ENCODE measurements around the gene RAB28.

RAB28 gene

DNA sequence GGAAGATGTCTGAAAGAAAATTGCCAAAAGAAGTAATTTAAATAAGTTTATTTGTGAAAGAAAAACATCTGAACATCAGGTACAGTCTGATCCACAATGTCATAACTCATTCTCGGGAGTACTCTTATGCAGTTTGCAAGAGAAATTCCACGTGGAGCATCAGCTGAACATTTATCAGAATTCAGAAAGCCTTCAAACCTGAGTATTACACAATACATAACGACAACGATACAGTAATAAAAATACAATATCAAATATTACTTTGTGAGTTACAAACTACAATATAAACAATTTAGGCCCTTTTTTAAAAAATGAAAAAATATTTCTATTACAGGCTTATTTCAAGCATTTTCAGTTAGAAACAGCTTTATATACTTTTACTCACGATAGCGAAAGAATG lies 116.4 kb downstream of the RAB28 start:
- DNase-seq: no peak

DNA sequence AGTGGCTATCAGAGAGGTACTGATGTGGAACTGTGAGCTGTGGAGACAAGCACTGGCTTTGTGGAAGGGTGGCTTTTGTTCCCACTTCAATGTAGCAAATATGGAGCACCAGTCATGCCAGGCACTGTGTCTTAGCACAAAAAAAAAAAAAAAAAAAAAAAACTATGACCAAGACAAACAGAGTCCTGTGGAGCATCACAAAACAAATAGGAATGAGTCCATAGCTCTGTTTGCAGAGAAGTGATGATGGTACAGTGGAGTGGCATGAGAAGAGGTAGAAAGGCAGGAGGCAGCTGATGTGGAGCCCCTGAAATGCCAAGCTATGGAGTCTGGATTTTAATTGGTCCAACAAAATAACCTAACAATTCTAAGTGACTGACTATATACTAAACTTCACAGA lies 116.9 kb downstream of the RAB28 start:
- DNase-seq: no peak

DNA sequence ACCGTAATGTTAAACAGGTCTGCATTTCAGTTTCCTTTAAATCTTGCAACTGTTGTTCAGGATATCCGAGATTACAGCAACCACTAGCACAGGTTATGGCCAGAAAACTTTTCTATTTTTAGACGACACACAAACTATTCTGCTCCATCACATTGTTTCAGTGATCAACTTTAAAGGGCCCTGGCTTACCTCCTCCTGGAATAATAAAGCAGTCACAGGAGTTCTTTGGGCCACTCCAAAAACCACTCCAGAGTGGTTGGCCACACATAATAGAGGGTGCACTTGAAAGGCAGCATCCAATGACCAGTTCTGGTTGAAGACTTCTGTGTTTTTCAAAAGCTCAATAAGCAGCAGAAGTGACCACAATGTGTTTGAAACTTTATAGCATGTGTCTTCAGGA lies 118.9 kb downstream of the RAB28 start:
- DNase-seq: no peak

DNA sequence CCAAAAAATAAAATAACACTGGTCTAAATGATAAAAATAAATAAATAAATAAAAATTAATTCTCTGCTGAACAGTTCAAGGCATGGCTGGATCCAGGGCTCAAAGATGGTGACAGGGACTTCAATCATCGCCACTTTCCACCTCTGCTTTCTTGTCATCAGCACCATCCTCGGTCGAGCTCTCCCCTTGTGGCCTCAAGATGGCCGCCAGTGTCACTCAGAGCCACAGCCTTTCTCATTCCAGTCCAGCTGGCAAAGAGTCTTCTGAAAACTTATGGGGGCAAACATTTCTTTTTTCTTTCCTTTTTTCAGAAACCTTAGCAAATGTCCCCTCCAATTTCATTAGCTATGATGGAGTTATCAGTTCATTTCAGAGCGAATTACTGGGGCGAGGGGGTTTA lies 119.5 kb downstream of the RAB28 start:
- no peak for DNase-seq

DNA sequence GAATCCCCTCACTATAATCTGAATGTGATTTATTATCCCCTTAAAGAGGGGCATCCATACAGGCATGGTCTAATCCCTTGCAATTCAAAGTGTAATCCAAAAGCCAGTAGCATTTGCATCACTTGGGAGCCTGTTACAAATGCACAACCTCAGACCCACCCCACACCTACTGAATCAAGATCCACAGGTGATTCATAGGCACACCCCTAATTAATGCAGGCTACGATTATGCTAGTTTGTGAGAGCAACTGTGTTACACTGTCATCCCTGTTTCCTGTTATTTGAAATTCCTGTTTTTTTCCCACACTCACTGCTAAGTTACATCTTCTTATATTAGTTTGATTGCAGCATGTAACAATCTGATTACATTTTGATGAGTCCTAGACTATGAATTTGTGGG lies 120.0 kb downstream of the RAB28 start:
- DNase-seq: no peak

DNA sequence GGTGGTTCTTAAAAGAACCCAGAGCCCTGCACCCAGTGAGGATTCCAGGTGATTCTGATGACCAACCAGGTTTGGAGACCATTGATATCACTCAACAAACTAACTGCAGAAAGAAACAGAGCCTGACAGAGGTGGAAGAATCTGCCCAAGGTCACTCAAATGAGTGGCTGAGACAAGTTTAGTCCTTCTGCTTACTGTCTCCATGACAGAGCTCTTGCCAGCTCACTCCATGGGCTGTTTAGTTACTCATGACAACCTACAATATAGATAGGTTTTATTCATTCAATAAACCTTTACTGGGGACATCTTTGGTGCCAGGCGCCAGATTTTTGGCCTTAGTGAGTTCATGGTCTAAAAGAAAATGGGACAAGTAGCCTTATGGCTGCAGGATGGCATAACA lies 124.3 kb downstream of the RAB28 start:
- no peak for DNase-seq

DNA sequence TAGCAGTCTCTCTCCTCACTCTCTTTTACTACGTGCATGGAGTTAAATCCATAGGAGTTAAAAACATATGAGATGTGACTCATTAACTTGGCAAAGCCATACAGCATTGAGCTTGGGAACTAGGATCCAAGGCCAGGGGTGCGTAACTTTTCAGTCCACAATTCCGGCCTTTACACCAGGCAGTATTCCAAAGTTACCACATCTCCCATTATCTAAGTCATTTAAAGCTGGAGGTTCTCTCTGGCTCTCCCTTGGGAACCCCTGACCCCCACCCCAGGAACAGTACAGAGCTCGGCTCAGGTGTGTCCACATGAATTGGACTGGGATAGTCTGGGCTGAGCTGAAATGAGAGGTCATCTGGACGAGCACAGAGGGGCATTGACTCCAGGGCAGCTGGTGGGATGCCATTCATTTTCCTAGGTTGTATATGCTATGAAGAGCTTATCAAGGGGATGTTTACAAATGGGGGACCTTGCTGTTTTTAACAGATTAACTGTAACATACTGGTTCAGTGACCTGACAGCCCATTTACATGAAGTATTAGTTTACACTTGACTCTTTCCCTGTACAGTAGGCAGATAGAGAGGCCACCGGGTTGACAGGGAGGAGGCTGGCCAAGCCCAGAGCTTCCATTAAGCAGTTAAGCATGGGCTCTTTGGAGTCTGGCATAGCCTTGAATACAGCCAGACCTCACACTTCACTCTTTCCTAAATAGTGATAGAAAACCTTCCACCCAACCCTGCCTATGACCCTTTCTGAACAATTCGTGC lies 128.8 kb downstream of the RAB28 start:
- no peak for DNase-seq

DNA sequence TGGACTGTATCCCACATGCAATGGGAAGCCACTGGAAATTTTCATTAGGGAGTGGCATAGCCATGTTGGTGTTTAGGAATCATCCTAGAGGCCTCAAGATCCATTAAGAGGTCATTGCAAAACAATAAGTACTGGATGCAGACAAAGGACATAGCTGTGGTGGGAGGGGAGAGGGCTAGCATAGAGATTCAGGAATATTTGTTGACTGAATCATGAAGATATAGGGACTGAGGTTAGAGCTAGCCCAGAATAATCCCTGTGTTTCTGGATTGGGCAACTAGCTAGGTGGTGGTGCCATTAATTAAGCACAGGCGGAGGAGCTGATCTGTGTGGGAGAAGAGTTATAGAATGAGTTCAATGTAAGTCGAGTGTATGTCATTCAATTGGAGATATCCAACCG lies 135.0 kb downstream of the RAB28 start:
- no peak for DNase-seq

DNA sequence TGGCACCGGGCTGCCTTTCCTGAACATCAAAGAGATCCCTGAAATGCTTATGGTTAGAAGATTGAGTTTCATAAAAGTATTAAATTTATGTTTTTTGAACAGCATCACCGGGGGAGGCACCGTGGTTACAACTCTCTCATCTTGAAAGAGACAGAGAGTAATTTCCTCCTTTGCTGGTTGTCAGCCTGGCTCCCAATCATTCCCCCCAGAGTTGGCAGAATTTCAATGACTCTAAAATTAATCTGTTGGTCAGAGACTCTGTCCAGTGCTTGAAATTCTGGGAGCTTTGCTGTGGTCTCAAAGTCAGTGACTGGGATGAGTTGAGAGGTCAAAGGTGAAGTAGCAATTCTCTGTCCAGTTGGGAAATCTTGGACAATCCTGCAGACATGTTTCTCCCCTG lies 135.9 kb downstream of the RAB28 start:
- no peak for DNase-seq

DNA sequence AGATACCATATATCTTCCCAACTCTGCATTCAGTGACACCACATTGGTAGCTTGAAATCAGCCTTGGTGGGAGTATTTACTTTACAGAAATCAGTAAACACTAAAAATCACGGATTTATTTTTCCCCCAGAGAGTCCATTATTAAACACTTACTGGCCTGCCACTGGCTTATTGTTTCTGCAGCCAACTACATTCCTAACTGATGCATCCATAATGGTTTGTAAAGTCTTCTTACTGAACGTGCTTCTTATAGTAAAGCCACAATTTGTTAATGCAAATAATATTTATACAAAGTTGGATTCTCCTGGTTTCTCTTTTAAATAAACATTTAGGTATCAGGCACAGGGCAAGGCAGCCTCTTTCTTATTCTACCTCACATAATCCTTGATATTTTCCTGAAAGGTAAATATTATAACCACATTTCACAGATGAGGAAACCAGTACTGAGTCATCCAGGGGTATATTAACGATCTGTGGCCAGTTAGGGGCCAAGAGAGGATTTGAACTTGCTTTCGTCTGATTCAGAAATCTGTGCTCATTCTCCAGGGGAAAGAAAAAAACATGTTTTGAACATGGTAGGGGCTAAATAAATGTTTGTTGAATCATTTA lies 136.5 kb downstream of the RAB28 start:
- no peak for DNase-seq

DNA sequence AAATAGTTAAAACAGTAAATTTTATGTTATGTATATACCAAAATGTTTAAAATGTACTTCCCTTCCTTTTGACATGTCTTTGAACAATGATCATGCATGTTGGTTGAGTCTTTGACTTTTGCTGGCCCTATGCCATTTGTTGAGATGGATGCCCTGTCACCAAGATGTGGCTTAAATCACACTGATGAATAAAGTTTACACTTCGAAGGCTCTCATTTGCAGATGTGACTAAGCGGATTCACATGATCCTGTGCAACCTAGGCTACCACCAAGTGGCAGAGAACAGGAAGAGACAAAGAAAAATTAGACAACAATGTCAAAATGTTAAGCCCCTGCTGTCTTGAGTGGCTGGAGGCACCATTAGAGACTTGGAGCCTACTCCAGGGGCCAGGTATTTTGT lies 139.9 kb downstream of the RAB28 start:
- no peak for DNase-seq

DNA sequence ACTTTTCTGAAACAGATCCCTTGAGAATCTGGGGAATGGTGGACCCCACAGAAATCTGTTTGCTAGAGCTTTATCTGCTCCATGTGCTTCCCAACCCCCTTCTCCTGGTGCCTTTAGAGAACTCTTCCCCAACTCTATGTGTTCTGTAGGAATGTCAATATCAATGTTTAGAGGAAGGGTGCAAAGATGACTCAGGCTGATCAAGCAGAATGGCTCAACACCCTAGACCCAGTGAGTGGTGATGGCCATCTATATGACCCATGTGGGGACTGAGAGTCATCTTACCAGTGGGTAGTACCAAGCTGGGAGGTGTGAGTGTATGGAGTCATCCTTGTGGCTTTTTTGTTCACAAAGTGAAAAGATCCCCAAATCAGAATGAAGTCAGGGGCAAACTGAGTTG lies 143.5 kb downstream of the RAB28 start:
- DNase-seq: no peak

DNA sequence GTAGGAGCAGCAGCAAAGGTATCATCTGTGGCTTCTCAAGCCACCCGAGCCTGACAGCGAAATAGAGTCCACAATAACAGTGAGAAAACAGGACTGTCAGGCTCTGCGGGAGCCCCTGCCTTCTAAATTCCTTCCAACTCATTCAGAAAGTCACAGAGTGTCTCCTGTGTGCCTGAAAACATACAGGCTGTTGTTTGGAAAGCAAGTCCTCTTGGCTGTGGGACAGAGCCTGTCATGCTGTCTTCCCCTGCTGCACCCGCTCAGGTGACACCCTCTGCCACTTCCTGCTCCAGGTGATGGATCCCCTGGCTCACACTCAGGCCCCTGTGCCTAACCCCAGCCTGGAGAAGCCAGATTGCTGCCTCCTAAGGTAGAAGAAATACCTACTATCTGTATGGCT lies 152.3 kb downstream of the RAB28 start:
- DNase-seq: no peak

DNA sequence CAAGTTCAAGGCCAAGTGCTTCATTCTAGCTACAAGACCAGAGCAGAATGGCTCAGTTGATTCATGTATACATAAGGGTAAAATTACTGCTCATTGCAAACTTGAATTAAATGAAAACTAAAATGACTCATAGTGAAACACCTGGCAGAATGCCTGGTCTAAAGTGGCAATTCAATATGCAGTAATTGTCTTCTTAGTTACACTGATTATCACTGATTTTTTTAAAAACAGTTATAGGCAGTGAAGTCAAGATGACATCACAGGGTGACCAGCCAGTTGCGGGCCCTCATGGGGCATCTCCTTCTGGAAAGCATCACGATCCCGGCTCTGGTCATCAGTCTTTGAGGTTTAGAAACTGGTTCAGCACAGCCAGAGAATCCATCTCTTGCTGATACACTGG lies 154.2 kb downstream of the RAB28 start:
- no peak for DNase-seq

DNA sequence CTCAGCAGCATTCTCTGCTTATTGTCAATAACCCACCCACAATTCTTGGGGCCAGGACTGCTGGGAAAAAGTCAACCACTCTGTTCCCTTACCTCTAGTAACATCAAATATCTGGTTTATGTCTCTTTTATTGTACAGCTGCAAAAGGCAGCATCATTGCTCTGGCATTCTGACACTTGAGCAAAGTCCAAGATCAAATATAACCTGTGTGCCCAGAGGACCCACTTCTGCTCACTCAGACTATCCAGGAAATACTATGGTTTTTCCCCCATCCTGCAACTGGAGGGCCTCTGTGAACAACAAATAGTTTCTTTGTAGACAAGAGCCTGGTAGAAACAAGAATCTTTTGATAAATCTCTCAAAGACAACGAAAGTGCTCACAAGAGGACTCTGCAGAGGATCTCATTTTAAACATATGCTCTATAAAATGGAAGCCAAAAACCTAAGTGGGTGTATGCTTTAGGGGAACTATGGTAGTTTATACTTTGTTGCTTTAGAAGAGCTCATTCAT lies 154.7 kb downstream of the RAB28 start:
- no peak for DNase-seq

DNA sequence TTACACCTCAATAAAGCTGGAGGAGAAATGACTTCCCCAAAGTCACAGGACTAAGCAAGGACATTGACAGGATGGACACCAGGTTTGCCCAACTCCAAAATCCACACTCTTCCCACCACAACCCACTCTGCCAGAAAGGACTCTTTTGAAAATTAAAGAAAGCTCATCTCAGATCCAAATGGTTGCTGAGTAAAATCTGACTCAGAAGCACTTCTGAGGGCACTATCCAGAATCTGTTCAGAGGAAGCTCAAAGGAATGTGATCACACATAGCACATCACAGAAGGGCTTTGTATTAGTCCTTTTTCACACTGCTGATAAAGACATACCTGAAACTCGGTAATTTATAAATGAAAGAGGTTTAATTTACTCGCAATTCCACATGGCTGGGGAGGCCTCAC lies 155.5 kb downstream of the RAB28 start:
- no peak for DNase-seq

DNA sequence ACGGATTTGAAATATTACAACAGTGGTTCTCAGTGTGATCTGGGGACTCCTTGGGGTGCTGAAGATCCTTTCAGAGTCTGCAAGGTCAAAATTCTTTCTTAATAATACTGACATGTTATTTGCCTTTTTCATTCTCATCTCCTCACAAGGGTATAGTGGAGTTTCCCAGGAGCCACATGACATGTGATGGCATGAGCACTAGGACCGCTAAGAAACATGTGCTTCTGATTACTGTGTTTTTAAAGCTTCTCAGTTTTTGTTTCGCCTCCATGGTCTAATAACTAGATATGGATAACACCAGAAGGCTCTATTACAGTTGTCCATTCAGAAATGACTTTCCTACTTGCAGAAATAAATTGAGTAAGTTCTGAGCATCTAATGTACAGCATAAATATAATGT lies 156.1 kb downstream of the RAB28 start:
- DNase-seq: no peak

DNA sequence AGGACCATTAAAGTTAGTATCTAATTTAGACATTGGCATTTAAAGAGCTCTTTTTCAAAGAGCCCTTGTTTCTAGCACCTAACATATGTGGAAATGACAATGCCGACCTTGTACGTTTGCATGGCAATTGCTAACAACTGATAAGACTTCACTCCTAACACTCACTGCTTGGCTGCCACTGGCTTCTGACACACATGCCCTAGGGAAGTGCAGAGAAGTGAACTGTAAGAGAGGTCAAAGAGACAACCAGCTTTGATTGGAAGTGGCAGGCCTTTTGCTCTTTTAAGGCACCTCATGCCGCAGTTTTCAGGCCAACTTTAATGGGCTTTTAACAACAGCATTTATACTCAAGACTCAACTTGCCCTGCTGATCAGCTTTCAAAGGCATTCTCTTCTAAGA lies 158.4 kb downstream of the RAB28 start:
- no peak for DNase-seq

DNA sequence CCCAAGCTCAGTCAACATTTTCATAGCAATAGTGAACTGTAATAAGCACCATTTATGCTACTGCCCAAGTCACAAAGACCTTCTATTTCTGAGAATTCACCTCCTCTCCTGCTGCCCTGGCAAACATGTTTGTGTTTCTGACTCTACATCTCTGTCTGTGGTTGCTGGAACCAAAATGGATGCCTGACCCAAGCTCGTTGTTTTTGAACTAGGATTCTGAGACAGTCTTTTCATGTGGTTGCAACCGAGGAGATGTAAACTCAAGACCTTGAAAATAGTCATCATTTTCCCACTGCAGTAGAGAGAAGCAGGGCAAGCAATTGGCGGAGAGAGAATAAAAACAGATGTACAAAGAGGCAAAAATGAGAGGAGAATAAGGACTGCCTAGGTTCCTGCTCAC lies 160.2 kb downstream of the RAB28 start:
- DNase-seq: no peak

DNA sequence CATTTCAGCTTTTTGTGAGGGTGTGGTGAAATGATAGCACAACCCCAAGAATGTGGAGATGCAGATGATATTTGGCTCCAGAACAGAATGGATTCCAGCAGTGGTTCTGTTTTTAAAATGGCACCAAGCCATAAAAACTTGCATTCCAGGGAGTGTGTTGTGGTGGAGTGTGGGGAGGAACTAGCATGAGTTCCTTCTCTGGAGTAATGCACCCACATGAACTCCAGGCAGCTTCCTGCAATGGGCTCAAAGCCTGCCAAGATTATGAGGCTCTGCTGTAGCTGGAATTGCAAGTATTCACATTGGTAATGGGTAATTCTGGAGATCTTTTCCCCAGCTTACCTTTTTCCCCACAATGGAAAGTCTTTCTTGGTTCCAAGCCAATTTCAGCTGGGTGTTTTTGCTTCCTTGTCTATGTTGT lies 161.4 kb downstream of the RAB28 start:
- no peak for DNase-seq

Data from stimulated activated CD4-positive, alpha-beta T cell treated with anti-CD3 and anti-CD28 coated beads, Interleukin-2, amount 100 ng/mL, for 24 hours (primary cell).